Neural cell (in vitro differentiated cells): ENCODE results near the gene FBLN5.

ENCODE experiments used
- CTCF ChIP-seq: fragments of 450-650 bp; IDR thresholded peaks from 2 replicates; pipeline ENCODE4 v1.5.1; 2014; ENCODE audit warnings: antibody characterized with exemption, mild to moderate bottlenecking, moderate library complexity; ENCODE audit not compliant: poor library complexity, severe bottlenecking
- EP300 ChIP-seq: fragments of 450-650 bp; conservative IDR thresholded peaks from 2 replicates; pipeline ENCODE4 v1.6.1; 2014; ENCODE audit warnings: antibody characterized with exemption, mild to moderate bottlenecking, moderate library complexity; ENCODE audit not compliant: poor library complexity, severe bottlenecking
- MXI1 ChIP-seq: fragments of 450-650 bp; conservative IDR thresholded peaks from 2 replicates; pipeline ENCODE4 v1.6.1; 2014; ENCODE audit warnings: antibody characterized with exemption, mild to moderate bottlenecking; ENCODE audit not compliant: poor library complexity, severe bottlenecking
- POLR2AphosphoS5 ChIP-seq: IDR thresholded peaks from 2 replicates; pipeline ENCODE4 v1.6.1; 2012
- SMC3 ChIP-seq: fragments of 450-650 bp; conservative IDR thresholded peaks from 2 replicates; pipeline ENCODE4 v1.6.1; 2014; ENCODE audit warnings: antibody characterized with exemption, mild to moderate bottlenecking, moderate library complexity; ENCODE audit not compliant: poor library complexity
- TF ChIP-seq, protein P1 (sequence below): IDR thresholded peaks from 2 replicates; pipeline ENCODE4 v1.6.1; 2012; ENCODE audit warnings: borderline replicate concordance

- TF ChIP-seq CTCF (no peak), MXI1 (no peak), SMC3 (no peak), EP300 (no peak), POLR2AphosphoS5 (no peak)
- TF ChIP-seq, protein P1, sequence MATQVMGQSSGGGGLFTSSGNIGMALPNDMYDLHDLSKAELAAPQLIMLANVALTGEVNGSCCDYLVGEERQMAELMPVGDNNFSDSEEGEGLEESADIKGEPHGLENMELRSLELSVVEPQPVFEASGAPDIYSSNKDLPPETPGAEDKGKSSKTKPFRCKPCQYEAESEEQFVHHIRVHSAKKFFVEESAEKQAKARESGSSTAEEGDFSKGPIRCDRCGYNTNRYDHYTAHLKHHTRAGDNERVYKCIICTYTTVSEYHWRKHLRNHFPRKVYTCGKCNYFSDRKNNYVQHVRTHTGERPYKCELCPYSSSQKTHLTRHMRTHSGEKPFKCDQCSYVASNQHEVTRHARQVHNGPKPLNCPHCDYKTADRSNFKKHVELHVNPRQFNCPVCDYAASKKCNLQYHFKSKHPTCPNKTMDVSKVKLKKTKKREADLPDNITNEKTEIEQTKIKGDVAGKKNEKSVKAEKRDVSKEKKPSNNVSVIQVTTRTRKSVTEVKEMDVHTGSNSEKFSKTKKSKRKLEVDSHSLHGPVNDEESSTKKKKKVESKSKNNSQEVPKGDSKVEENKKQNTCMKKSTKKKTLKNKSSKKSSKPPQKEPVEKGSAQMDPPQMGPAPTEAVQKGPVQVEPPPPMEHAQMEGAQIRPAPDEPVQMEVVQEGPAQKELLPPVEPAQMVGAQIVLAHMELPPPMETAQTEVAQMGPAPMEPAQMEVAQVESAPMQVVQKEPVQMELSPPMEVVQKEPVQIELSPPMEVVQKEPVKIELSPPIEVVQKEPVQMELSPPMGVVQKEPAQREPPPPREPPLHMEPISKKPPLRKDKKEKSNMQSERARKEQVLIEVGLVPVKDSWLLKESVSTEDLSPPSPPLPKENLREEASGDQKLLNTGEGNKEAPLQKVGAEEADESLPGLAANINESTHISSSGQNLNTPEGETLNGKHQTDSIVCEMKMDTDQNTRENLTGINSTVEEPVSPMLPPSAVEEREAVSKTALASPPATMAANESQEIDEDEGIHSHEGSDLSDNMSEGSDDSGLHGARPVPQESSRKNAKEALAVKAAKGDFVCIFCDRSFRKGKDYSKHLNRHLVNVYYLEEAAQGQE = no peak
Measured at GRCh38 chr14:91841065-91841464, 106.4 kb downstream of the FBLN5 start.
